Head of caudate nucleus (tissue), 42 donors: Measurements from ENCODE around the gene NYAP2.

ENCODE experiments used
- DNase-seq, 42 donors: peaks; one replicate each; pipeline versions ENCODE4 v3.0.0 to v3.0.0-alpha.2; 2020 to 2021; ENCODE audit warnings: mixed read lengths in 7 of 42
- intact Hi-C: fragments of 100-400 bp; cut with DNase I; formaldehyde crosslinking; loops from one replicate; pipeline ENCODE4 v1.15.0; 2022

Gene NYAP2

DNA sequence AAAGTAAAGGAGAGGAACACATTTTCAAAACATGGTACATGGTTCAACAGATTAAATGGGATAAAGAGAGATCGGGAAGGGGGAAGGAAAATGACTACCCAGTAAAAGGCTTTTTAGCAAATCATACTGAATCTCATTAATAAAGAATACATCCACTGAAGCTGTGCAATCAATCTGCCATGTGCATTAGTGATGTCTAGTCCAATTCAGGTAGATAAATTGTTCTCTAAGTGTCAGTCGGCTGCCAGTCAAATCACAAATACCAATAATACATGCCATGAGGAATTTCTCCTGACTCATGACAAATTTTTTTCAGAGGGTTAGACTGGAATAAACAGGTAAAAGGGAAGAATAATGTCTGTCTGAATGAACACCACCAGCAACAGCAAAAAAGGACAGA is 22.6 kb downstream of the NYAP2 start:
- no peak for DNase-seq
- intact Hi-C loops, result no loop called here

DNA sequence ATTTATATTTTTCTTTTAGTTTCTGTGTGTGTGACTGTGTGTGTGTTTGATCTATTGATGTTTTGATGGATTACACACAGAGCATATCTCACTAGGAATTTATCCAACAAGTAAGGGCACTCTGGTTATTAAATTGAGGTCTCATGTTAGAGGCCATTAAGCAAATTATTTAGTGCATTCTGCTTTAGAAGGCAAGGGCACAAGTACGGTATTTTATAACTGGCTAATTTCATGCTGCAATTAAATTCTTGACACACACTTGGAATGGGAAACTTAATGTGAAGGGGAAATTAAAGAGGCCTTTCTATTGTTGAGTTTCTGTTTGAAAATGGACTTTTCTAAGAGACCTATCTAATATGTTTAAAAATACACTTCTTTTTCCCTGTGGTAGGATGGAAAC is 25.8 kb downstream of the NYAP2 start:
- intact Hi-C loops, result no loop called here

DNA sequence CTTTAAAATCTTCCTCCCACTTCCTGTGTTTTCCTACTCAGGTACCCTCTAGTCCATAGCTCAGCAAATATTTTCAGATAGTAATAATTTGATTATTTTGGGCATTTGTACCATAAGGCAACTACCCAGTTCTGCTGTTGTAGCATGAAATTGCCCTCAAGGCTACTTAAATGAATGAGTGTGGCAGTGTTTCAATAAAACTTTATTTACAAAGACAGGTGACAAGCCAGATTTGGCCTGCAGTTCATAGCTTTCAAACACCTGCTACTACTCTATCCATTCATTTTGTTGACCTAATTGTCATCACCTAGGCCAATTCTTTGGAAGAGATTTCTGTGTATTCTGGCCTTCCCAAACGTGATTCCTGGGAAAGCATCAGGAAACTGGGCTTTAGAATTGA is 28.9 kb downstream of the NYAP2 start:
- intact Hi-C loops, result no loop called here
- DNase-seq, result no peak

More for the DNA sequence above, 25.8 kb downstream of the NYAP2 start:
- DNase-seq, result no peak

- peak; percentile 46 to 93 (median 78) for DNase-seq
- intact Hi-C loops, result no loop called here
Measured at GRCh38 chr2:225429717-225430116, 30.2 kb downstream of the NYAP2 start.

- intact Hi-C loops, result no loop called here
- no peak for DNase-seq
Measured at GRCh38 chr2:225431105-225431863, 31.8 kb downstream of the NYAP2 start.

- no peak for DNase-seq
- intact Hi-C loops, result no loop called here
Measured at GRCh38 chr2:225434014-225434413, 34.5 kb downstream of the NYAP2 start.

- DNase-seq, result no peak
- intact Hi-C loops, result no loop called here
Measured at GRCh38 chr2:225437319-225437718, 37.8 kb downstream of the NYAP2 start.

- intact Hi-C loops, result no loop called here
- no peak for DNase-seq
Measured at GRCh38 chr2:225438248-225438647, 38.7 kb downstream of the NYAP2 start.

GRCh38 chr2:225452677-225453076 is 53.2 kb downstream of the NYAP2 start:
- no peak for DNase-seq
- intact Hi-C loops, result no loop called here

DNA sequence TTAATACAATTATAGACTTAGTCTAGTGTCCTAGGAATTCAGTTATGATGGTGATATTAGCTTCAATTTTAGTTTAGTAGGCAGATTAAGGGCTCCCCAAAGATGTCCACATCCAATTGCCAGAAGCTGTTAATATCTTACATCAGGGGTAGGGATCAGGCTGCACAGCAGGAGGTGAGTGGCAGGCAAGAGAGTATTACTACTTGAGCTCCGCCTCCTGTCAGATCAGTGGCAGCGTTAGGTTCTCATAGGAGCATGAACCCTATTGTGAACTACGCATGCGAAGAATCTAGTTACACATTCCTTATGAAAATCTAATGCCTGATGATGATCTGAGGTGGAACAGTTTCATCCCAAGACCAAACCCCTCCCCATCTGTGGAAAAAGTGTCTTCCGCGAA is 54.9 kb downstream of the NYAP2 start:
- DNase-seq, result no peak
- intact Hi-C loops, result no loop called here

DNA sequence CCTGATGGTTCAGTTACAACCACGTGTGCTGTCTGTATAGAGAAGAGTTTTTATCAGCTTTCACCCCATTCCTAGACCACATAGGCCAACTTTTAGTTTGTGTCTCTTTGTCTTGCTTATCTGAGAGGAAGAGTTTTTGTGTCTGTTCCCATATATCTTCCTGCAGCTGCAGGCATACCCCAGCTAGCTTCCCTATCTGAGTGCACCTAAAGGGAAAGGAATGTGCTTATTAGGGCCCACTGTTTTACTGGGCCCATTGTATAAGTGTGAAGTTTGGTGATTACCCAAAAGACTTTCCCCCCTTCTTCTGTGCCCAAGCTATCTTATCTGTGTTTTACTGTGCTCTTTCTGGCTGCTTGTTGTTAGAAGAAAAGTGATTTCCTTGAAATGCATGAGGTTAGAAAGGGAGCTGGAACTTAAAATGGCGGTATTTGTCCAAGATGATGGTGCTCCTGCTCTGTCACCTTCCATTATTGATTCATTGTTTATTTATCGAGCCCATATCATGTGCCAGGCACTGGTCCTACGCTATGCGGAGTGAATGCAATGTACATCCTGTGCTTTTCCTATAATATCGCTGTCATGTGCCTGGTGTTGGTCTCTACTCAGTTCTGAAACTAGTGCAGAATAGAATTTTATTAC is 57.2 kb downstream of the NYAP2 start:
- DNase-seq, result no peak
- intact Hi-C loops, result no loop called here

DNA sequence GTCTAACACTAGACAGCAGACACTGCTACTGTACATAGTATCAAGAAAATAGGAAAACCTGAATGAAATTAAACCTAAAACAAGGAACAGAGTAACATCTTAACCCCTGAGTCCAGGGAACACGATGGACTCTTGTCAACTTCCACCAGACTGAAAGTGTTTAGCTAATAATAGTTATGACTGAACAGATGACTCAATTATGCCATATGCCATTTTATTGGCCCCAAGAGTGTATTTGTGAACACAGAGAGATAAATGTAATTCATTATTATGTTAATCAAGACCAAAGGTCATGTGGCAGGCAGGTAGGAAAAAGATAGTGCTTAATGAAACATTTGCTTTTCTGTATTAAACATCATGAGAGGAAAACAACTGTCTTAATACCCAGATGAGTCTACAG is 58.0 kb downstream of the NYAP2 start:
- intact Hi-C loops, result no loop called here
- DNase-seq, result no peak

GRCh38 chr2:225458431-225459117 is 59.1 kb downstream of the NYAP2 start:
- intact Hi-C loops, result no loop called here
- peak in 1 of 42 donors; percentile 7 for DNase-seq

DNA sequence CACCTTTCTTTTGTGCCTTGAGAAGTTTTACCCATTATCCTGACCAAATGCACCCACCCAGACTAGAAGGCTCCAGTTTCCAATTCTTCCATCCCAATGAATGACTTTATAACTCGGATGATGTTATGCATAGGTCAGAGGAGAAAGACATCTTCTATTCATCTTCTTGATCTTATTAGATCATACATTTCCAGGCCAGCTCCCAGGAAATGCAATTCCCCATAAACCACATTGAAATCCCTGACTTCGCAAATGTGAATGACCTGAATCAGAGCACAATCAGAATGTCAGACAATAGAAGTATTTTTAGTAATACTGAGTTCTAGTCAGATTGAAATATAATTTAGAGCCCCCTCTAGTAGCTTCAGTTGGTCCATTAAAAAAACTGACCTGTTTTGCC is 62.9 kb downstream of the NYAP2 start:
- intact Hi-C loops, result no loop called here
- DNase-seq, result no peak

- DNase-seq, result peak in 12 of 42 donors; percentile 16 to 64 (median 32)
- intact Hi-C loops, result no loop called here
Measured at GRCh38 chr2:225462945-225463344, 63.4 kb downstream of the NYAP2 start.

- DNase-seq, result no peak
- intact Hi-C loops, result no loop called here
Measured at GRCh38 chr2:225463449-225463848, 63.9 kb downstream of the NYAP2 start.

DNA sequence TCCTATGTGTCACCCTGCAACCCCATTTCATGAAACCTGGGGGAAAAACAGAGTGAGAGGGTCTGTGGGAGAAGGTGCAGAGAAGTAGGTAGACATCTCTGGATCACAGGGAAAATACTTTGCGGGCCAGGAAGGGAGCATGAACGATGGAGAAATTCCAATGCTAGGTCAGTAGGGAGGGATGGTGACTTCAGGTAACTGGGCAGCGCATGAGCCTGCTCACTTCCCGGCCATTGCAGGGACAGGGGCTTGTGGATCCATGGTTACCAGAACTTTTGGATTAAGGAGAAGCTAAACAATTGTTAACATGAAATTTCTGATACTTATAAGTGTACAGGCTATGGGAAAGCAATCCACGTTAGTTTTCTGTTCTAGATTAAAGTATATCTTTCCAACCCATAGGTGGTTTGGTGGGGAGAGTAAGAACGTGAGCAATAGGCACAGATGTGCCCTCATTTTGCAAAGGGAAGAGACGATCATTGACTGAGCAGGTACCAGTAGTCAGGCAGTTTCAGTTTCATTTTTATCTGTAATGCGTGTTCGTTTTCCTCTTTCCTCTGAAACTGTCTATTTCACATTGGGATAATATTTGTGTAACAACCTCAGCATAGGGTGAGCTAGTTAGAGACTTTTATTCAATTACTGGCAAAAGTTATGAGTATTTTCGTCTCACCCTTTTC is 65.0 kb downstream of the NYAP2 start:
- DNase-seq, result no peak
- intact Hi-C loops, result no loop called here

- DNase-seq, result no peak
- intact Hi-C loops, result no loop called here
Measured at GRCh38 chr2:225465827-225466226, 66.3 kb downstream of the NYAP2 start.

DNA sequence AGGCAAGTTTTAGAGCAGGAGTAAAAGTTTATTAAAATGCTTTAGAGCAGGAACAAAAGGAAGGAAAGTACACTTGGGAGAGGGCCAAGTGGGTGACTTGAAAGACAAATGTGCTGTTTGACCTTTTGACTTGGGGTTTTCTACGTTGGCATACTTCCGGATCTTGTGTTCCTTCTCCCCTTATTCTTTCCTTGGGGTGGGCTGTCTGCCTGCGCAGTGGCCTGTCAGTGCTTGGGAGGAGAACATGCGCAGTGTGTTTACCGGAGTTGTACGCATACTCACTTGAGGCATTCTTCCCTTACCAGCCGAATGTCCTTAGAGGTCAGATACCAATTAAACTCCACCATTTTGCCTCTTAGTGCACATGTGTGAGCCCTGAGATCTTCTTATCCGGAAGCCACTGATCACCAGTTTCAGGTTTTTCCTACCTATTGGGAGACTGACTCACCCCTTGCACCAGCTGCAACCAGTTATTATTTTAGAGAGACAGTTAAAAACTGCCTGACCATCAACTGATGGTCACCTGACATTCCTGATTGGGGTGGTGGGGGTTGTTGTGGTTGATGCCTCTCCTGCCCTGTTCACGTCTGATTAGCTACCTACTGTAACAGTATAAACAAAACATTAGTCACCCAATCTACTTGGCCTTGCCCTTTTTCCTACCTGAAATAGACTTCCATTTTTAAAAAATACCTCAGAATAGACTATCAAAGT is 67.5 kb downstream of the NYAP2 start:
- DNase-seq, result no peak
- intact Hi-C loops, result no loop called here
